HG03025 (cell line): ENCODE results near the gene TAS2R50.
"Not testable (repeated sequence)": the region's sequence is repeated elsewhere in the genome, so short reads cannot be mapped to it uniquely, and the experiment has no call there.

ENCODE experiments used
- ATAC-seq: cut with Tn5 transposase; IDR thresholded peaks from one replicate; pipeline ENCODE4 v1.9.1; 2021; ENCODE audit warnings: mild to moderate bottlenecking, moderate library complexity; ENCODE audit not compliant: unreplicated experiment, low FRiP score

Gene TAS2R50, protein sequence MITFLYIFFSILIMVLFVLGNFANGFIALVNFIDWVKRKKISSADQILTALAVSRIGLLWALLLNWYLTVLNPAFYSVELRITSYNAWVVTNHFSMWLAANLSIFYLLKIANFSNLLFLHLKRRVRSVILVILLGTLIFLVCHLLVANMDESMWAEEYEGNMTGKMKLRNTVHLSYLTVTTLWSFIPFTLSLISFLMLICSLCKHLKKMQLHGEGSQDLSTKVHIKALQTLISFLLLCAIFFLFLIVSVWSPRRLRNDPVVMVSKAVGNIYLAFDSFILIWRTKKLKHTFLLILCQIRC

GRCh38 chr12:10986812-10987211 lies at the start of gene TAS2R50:
Gene TAS2R50, minus strand, starts transcription at chr12:10986912. Its CDS starts 52 bp downstream, at chr12:10986860.
- ATAC-seq, result no peak

DNA sequence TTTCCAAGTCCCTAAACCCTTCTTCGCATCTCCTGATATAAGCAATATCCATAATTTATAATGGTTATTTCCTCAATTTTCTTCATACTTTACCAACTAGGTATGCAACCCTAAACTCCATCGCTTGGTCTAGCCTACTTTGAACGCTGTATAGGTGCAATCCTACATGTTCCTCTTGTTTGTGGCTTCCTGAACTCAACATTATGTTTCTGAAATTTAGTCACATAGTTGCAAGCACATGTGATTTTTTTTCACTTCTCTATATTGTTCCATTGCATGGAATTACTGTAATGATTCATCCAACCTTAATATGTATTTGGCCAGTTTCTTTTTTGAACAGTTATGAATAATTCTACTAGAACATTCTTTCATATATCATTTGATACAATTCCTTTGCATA lies 47.2 kb upstream of the TAS2R50 start:
- not testable (repeated sequence) for ATAC-seq

GRCh38 chr12:11031307-11031706 lies 44.6 kb upstream of the TAS2R50 start, which contains the start of gene TAS2R31:
Gene TAS2R31, minus strand, starts transcription at chr12:11031407. Its CDS starts 72 bp downstream, at chr12:11031335.
- no peak for ATAC-seq

DNA sequence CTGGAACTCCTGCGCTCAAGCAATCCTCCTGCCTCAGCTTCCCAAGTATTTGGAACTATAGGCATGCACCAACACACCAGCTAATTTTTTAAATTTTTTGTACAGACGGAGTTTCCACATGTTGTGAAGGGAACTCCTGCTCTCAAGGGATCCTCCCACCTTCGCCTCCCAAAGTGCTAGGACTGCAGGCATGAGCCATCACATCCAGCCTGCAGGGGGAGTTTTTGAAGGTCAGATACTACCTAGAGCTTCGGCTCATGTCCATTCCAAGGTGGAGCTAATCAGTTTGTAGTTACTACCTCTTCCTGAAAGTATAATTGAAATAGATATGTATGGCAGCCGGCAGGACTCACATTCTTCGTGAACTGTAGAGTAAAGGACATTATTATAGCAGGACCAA lies 39.4 kb upstream of the TAS2R50 start:
- ATAC-seq, result no peak

- ATAC-seq, result no peak
Measured at GRCh38 chr12:11023387-11023786, 36.7 kb upstream of the TAS2R50 start.

DNA sequence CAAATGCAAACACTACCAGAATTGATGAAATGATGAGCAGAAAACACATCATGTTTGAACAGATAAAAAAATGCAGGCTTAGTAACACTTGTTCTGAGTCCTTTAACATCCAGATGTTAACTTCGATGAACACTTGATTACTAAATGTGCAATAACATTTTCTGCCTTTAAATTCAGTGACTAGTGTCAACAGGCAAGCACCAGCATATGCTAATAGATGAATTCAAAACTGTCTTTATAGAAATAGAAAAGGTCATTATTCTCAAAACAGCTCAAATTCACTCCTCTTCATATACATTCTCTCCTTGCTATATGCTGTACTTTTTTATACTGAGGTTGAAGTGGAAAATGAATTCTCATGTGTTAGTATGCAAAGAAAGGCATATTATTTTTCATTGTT lies 35.8 kb upstream of the TAS2R50 start, which contains the start of gene TAS2R19:
Gene TAS2R19 (minus strand): TSS at position 101 of the 400 bp plus-strand sequence. CDS start 49 bp downstream, at position 52.
- no peak for ATAC-seq

DNA sequence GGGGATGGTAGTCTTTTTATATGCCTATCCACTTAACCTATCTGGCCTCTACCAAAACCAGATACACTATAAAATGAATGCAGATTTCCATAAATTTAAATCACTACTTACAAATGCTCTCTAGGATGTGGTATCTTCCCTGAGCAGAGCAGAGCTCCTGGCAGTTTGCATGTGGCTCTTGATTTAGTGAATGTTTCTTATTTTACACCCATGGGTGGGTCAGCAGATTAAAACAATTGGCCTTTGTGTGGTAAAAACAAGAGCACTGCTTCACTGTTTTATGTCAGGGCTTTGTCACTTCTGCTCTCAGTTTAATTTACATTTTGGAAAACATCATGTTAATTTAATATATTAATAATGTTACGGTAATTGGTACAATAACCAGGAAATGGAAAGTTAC lies 30.2 kb upstream of the TAS2R50 start:
- ATAC-seq, result no peak

- ATAC-seq, result no peak
Measured at GRCh38 chr12:11015775-11016430, 29.2 kb upstream of the TAS2R50 start.

DNA sequence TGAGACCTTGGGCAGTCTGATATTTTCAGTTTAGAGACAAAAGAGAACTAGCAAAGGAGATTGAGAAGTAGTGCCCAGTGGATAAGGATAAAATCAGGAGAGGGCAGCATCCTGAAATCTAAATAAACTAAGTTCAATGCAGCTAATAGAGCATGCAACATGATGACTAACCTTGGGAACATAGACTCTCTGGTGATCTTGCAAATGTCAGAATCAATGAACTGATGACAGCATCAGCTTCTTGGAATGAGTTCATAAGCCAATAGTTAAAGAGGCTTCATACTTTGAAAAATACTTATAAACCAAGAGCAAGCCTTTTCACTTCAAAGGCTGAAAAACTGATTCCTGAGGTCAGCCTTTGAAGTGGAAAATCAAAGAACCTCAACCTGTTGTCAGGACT lies 27.5 kb upstream of the TAS2R50 start:
- no peak for ATAC-seq

- no peak for ATAC-seq
Measured at GRCh38 chr12:11007608-11008007, 20.9 kb upstream of the TAS2R50 start.

GRCh38 chr12:10998204-10998603 lies 11.5 kb upstream of the TAS2R50 start, which contains the start of gene TAS2R20:
Gene TAS2R20, minus strand, starts transcription at chr12:10998304. Its CDS starts 429 bp downstream, at chr12:10997875.
- no peak for ATAC-seq

GRCh38 chr12:10994307-10994706 lies 7.6 kb upstream of the TAS2R50 start:
- ATAC-seq, result no peak

DNA sequence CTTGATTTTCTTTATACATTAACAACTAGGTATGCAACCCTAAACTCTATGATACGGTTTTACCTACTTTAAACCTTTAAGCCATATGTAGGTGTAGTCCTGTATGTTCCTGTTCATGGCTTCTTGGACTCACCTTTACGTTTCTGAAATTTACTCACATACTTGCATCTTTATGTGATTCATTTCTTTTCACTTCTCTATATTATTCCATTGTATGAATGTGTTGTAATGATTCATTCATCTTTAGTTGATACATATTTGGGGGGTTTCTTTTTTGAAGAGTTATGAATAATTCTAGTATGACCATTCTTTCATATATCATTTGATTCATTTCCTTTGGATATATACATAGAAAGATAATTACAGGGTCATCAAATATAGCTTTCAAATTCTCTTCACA lies 2.4 kb upstream of the TAS2R50 start:
- no peak for ATAC-seq

DNA sequence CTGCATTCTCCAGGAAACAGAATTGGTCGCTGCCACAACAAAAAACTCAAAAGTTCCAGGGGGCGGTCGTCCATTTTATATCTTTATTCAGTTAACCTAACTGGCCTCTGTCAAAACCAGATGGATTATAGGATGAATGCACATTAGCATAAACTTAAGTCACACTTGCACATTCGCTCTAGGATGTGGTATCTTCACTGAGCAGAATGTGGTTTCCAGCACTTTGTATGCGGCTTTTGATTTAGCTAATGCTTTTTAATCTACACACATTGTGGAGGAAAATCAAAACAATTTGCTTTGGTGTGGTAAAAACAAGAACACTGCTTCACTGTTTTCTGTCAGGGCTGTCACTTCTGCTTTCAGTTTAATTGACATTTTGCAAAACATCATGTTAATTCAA lies 4.5 kb downstream of the TAS2R50 start:
- no peak for ATAC-seq

DNA sequence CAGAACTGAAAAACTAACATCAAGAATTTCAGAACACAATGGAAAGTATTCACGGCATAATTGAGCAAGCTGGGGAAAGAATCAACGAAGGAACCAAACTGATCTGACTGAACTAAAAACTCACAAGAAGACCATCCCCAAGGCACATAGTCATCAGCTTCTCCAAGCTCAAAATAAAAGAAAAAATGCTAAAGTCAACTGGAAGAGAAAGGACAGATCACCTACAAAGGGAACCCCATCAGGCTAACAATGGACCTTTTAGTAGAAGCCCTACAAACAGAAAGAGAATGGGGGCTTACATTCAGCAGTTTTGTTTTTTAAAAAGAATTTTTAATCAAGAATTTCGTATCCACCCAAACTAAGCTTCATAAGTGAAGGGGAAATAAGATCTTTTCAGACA lies 11.7 kb downstream of the TAS2R50 start:
- no peak for ATAC-seq

DNA sequence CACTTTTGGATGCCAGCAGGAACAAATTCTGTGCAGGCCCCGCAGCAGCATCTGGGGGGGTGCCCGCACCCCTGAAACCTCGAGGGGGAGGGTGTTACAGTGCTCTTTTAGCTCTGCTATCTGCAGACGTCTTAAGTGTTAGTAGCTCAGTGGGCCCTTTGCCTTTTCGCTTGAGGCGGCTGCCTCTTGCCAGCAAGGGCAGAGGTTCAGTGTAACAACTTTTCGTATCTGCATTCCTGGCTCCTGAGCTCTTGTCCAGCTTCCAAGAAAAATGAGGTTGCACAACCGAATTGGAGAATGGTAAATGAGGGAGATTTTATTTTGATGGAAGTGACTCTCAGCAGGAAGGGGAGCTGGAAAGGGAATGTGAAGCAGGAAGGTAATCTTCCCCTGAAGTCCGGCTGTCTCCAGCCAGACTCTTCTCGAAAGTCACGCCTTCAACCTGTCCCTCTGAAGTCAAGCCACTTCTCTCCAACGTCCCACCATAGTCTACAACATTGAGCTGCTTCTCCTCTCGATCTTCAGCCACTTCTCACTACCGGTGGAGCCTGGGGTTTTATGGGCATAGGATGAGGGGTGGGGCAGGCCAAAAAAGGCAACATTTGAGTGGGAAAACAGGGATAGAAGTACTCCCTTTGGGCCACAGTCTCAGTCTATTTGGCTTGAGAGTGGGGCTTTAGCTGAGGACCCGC lies 17.8 kb downstream of the TAS2R50 start:
- ATAC-seq, result no peak

DNA sequence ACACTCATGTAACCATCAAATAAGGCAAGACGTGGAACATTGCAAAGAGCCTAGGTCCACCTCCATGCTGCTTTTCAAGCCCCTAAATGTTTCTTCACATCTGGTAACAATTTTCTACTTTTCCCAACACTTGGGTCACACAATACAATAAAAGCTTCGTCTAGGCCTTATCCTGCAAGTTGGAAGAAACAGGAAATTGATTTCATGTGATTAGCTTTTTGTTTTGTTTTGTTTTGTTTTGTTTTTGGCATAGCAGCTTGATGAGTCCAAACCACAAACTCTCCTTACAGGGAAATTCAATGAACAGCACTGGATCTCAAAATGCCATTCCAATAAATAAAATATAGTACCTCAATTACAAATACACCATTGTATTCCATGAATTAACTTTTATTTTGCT lies 19.3 kb downstream of the TAS2R50 start:
- no peak for ATAC-seq

DNA sequence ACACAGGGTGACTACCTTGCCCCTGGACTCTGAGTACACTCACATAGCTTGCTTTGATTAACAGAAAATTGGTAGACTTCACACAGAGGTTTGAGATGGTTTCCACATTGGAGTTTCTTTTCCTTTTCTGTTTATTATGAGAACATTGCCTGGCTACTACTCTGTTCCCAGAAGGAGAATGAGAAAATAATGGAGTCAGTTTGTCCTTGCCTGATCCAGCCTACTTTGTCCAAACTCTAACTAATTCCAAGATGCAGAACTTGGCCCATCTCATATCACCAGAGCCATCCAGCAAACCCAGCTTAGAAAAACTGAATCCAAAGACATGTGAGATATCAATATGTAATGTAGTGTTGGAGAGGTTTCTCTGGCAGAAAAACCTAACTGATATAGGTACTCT lies 20.4 kb downstream of the TAS2R50 start:
- ATAC-seq, result no peak

DNA sequence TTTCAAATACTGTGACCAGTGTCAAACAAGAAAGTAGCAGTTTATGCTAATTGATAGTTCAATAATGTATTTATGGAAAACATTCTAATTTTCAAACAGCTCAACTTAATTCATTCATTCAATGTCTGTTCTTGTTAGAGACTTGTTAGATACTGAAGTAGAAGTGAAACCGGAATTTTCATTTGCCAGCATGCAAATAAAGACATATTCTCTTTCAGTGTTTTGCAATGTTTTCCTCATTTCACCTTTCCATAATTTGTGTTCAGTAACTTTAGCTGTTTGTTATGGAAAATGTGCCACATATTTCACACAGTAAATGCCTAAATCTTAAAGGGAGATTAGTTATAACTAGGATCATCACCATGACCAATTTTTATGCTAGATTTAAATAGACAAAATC lies 21.2 kb downstream of the TAS2R50 start:
- no peak for ATAC-seq

GRCh38 chr12:10960211-10960610 lies 26.5 kb downstream of the TAS2R50 start:
- no peak for ATAC-seq

DNA sequence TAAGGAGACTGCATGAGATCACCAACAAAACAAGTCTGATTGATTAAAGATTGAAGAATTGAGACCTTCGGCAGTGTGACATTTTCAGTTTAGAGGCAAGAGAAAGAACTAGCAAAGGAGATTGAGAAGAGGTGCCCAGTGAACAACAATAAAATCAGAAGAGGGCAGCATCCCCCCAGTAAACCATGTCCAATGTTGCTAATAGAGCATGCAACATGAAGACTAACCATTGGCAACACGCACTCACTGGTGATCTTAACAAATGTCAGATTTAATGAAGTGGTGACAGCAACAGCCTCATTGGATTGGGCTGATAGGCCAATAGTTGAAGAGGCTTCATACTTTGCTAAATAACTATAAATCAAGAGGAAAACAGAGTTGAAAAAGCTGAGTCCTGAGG lies 26.9 kb downstream of the TAS2R50 start:
- no peak for ATAC-seq
